Loucy (cell line): ENCODE data around the gene RAD51B.

Experiments
- H2AFZ ChIP-seq: fragments of 200-600 bp; sonication (generic); 2 replicates; pipeline ENCODE4 v1.6.0; 2016; ENCODE audit warnings: antibody characterized with exemption, mild to moderate bottlenecking, low read length, moderate library complexity
- H3F3A ChIP-seq: fragments of 200-600 bp; 2 replicates; pipeline ENCODE4 v1.6.0; 2016; ENCODE audit warnings: antibody characterized with exemption, low read depth, mild to moderate bottlenecking
- H3K27me3 ChIP-seq: fragments of 200-600 bp; sonication (generic); 2 replicates; pipeline ENCODE4 v1.6.1; 2014; ENCODE audit warnings: low read length, mild to moderate bottlenecking; ENCODE audit not compliant: insufficient read depth, poor library complexity, severe bottlenecking
- H3K36me3 ChIP-seq: fragments of 200-600 bp; sonication (generic); 2 replicates; pipeline ENCODE4 v1.6.1; 2016; ENCODE audit warnings: low read length; ENCODE audit not compliant: insufficient read depth
- H3K4me1 ChIP-seq: fragments of 200-600 bp; sonication (generic); 2 replicates; pipeline ENCODE4 v1.5.1; 2014; ENCODE audit warnings: low read length, mild to moderate bottlenecking; ENCODE audit not compliant: insufficient read depth, poor library complexity, severe bottlenecking
- H3K4me2 ChIP-seq: fragments of 200-600 bp; sonication (generic); 2 replicates; pipeline ENCODE4 v1.6.0; 2014; ENCODE audit warnings: antibody characterized with exemption, low read length, low read depth, mild to moderate bottlenecking; ENCODE audit not compliant: poor library complexity, severe bottlenecking
- H3K4me3 ChIP-seq: fragments of 200-600 bp; sonication (generic); 2 replicates; pipeline ENCODE4 v1.5.1; 2014; ENCODE audit warnings: low read length, mild to moderate bottlenecking, mixed read lengths; ENCODE audit not compliant: poor library complexity, severe bottlenecking
- H3K79me2 ChIP-seq: fragments of 200-600 bp; sonication (generic); 2 replicates; pipeline ENCODE4 v1.6.1; 2014; ENCODE audit warnings: low read length; ENCODE audit not compliant: insufficient read depth
- H3K9ac ChIP-seq: fragments of 200-600 bp; sonication (generic); 2 replicates; pipeline ENCODE4 v1.6.0; 2014; ENCODE audit warnings: mild to moderate bottlenecking, low read depth, low read length, moderate library complexity; ENCODE audit not compliant: poor library complexity, severe bottlenecking
- H3K9me2 ChIP-seq: fragments of 200-600 bp; sonication (generic); replicated peaks from 2 replicates; pipeline ENCODE4 v1.6.1; 2016; ENCODE audit warnings: low read depth, low read length, mixed read lengths
- H3K9me3 ChIP-seq: fragments of 200-600 bp; sonication (generic); 2 replicates; pipeline ENCODE4 v1.6.1; 2014; ENCODE audit warnings: mild to moderate bottlenecking, antibody characterized with exemption, low read length, low read depth; ENCODE audit not compliant: insufficient read depth
- H4K20me1 ChIP-seq: fragments of 200-600 bp; sonication (generic); 2 replicates; pipeline ENCODE4 v1.6.0; 2014; ENCODE audit warnings: antibody characterized with exemption, low read length, mild to moderate bottlenecking; ENCODE audit not compliant: insufficient read depth, poor library complexity, severe bottlenecking
- CTCF ChIP-seq: fragments of 200-600 bp; sonication (generic); conservative IDR thresholded peaks from 2 replicates; pipeline ENCODE4 v1.5.1; 2014; ENCODE audit warnings: mild to moderate bottlenecking, antibody characterized with exemption, low read length
- EZH2phosphoT487 ChIP-seq: fragments of 200-600 bp; IDR thresholded peaks from 2 replicates; pipeline ENCODE4 v1.6.1; 2018; ENCODE audit warnings: antibody characterized with exemption, mild to moderate bottlenecking, moderate library complexity, borderline replicate concordance

The RAD51B gene

GRCh38 chr14:68479247-68479646 lies 659.7 kb downstream of the RAD51B start:
- Histone ChIP-seq H3K36me3 (no peaks in the 10 kb centered on the region), H3K27me3 (no peaks in the 10 kb centered on the region), H3K4me3 (no peak overlapping the region), H4K20me1 (no peaks in the 10 kb centered on the region), H3K4me2 (no peak overlapping the region), H3F3A (0 out of 2 replicates have a peak, but pooled peaks cover 5% of the 10 kb centered on the region), H2AFZ (no peak overlapping the region), H3K4me1 (peaks cover 31% of the 10 kb centered on the region), H3K79me2 (no peaks in the 10 kb centered on the region), H3K9ac (no peak overlapping the region), H3K9me3 (no peaks in the 10 kb centered on the region), H3K9me2 (no peaks in the 10 kb centered on the region)
- TF ChIP-seq CTCF: no peak
- no peak for TF ChIP-seq EZH2phosphoT487

- Histone ChIP-seq H3F3A (0 out of 2 replicates have a peak, but pooled peaks cover 5% of the 10 kb centered on the region), H3K4me3 (no peak overlapping the region)
Observed at GRCh38 chr14:68482018-68482417, 662.4 kb downstream of the RAD51B start.

GRCh38 chr14:68482772-68483395 lies 663.3 kb downstream of the RAD51B start:
- no peak overlapping the region for H2AFZ ChIP-seq
- no peaks in the 10 kb centered on the region for H3K79me2 ChIP-seq
- no peak overlapping the region for H3K9ac ChIP-seq
- peaks cover 45% of the 10 kb centered on the region for H3K4me1 ChIP-seq
- peak overlapping the region; percentile 41 for H3K4me2 ChIP-seq
- no peak overlapping the region for H3K4me3 ChIP-seq
- TF ChIP-seq CTCF (no peak), EZH2phosphoT487 (no peak)
- no peaks in the 10 kb centered on the region for H3K9me2 ChIP-seq
- H3F3A ChIP-seq: 0 out of 2 replicates have a peak, but pooled peaks cover 5% of the 10 kb centered on the region
- H3K27me3 ChIP-seq: no peaks in the 10 kb centered on the region
- H3K36me3 ChIP-seq: no peaks in the 10 kb centered on the region
- H4K20me1 ChIP-seq: no peaks in the 10 kb centered on the region
- no peaks in the 10 kb centered on the region for H3K9me3 ChIP-seq

More at GRCh38 chr14:68482018-68482417, 662.4 kb downstream of the RAD51B start:
- no peak overlapping the region for H2AFZ ChIP-seq
- no peaks in the 10 kb centered on the region for H3K9me3 ChIP-seq
- no peak overlapping the region for H3K9ac ChIP-seq
- no peak overlapping the region for H3K4me2 ChIP-seq
- H4K20me1 ChIP-seq: no peaks in the 10 kb centered on the region
- H3K27me3 ChIP-seq: no peaks in the 10 kb centered on the region
- no peak for TF ChIP-seq EZH2phosphoT487
- no peak for TF ChIP-seq CTCF
- H3K36me3 ChIP-seq: no peaks in the 10 kb centered on the region
- H3K9me2 ChIP-seq: no peaks in the 10 kb centered on the region
- peaks cover 43% of the 10 kb centered on the region for H3K4me1 ChIP-seq
- H3K79me2 ChIP-seq: no peaks in the 10 kb centered on the region
